ENCODE measurements around the gene MAN2A2. TPM values are rescaled to one million over a fixed set of nuclear protein-coding genes. Genes with fewer than 3 reads are reported as not detected.

MAN2A2 gene
- 48.2 TPM for total RNA-seq

GRCh38 chr15:90902840-90903732, at the start of gene MAN2A2:
MAN2A2 (plus strand) TSS chr15:90903302; CDS start chr15:90904208, 906 bp downstream.

GRCh38 chr15:90868261-90868689, 34.8 kb upstream of the MAN2A2 start, which contains the start of gene FURIN:
FURIN (plus strand) TSS chr15:90868588; CDS start chr15:90875741, 7,153 bp downstream.

GRCh38 chr15:90883976-90884718, 19.0 kb upstream of the MAN2A2 start, which contains the start of gene FES:
FES (plus strand) TSS chr15:90884504; CDS start chr15:90885046, 542 bp downstream.

GRCh38 chr15:90931828-90932659, 28.9 kb downstream of the MAN2A2 start, which contains the start of gene HDDC3:
HDDC3 (minus strand) TSS chr15:90932549; CDS start chr15:90932540, 9 bp downstream.

GRCh38 chr15:90934949-90935751, 32.0 kb downstream of the MAN2A2 start, which contains the start of gene UNC45A:
UNC45A (plus strand) TSS chr15:90935285; CDS start chr15:90935325, 40 bp downstream.

GRCh38 chr15:90954712-90955623, 51.9 kb downstream of the MAN2A2 start, which contains the start of gene RCCD1:
RCCD1 (plus strand) TSS chr15:90954884; CDS start chr15:90956735, 1,851 bp downstream.

Other genes with a start within 250 kb of the MAN2A2 start
- gene BLM, start 186.0 kb upstream of the MAN2A2 start, total RNA-seq: 5.5 TPM
- 30.1 TPM for gene FURIN, start 34.7 kb upstream of the MAN2A2 start, total RNA-seq
- gene FES, start 18.8 kb upstream of the MAN2A2 start, total RNA-seq: 35.7 TPM
- gene HDDC3, start 29.2 kb downstream of the MAN2A2 start, total RNA-seq: 13.9 TPM
- 59.3 TPM for gene UNC45A, start 32.0 kb downstream of the MAN2A2 start, total RNA-seq
- 20.5 TPM for gene RCCD1, start 51.6 kb downstream of the MAN2A2 start, total RNA-seq
- 63.7 TPM for gene PRC1, start 91.2 kb downstream of the MAN2A2 start, total RNA-seq
- 10.7 TPM for gene VPS33B, start 119.3 kb downstream of the MAN2A2 start, total RNA-seq
- 112 TPM for gene SV2B, start 197.0 kb downstream of the MAN2A2 start, total RNA-seq